Mucosa of rectum (tissue), 2 donors: ENCODE results near the gene SH2D3A.
"Not testable (repeated sequence)": the region's sequence is repeated elsewhere in the genome, so short reads cannot be mapped to it uniquely, and the experiment has no call there.

Experiments used
- H3K27ac ChIP-seq, 2 donors: one replicate each; pipeline ENCODE4 v1.7.0; 2013; ENCODE audit warnings: inconsistent platforms in 2 of 2, low read depth in 2 of 2, low read length in 2 of 2
- H3K27me3 ChIP-seq, 2 donors: one replicate each; pipeline ENCODE4 v1.7.0; 2013; ENCODE audit warnings: low read length in 2 of 2; ENCODE audit not compliant: control insufficient read depth in 2 of 2, insufficient read depth in 2 of 2
- H3K36me3 ChIP-seq, 2 donors: one replicate each; pipeline ENCODE4 v1.7.0; 2013; ENCODE audit warnings: low read length in 2 of 2; ENCODE audit not compliant: control insufficient read depth in 2 of 2, insufficient read depth in 2 of 2
- H3K4me1 ChIP-seq, 2 donors: one replicate each; pipeline ENCODE4 v1.7.0; 2013; ENCODE audit warnings: low read length in 2 of 2, mild to moderate bottlenecking in 1 of 2; ENCODE audit not compliant: control insufficient read depth in 2 of 2, insufficient read depth in 2 of 2
- H3K4me3 ChIP-seq, 2 donors: one replicate each; pipeline ENCODE4 v1.7.0; 2013; ENCODE audit warnings: low read length in 2 of 2
- H3K9ac ChIP-seq, 2 donors: one replicate each; pipeline ENCODE4 v1.7.0; 2013; ENCODE audit warnings: low read length in 2 of 2, low read depth in 1 of 2, mild to moderate bottlenecking in 1 of 2
- H3K9me3 ChIP-seq, 2 donors: one replicate each; pipeline ENCODE4 v1.7.0; 2013; ENCODE audit warnings: low read length in 2 of 2; ENCODE audit not compliant: control insufficient read depth in 2 of 2
- donor health status: healthy.
- donor health status: Normal muscosa, but diverticular disease.

SH2D3A gene

GRCh38 chr19:6748543-6748942 is 18.7 kb downstream of the SH2D3A start:
- Histone ChIP-seq H3K4me1 (peaks cover 25 to 29% of the 10 kb centered on the region in 2 donors), H3K36me3 (peaks cover 48 to 56% of the 10 kb centered on the region in 2 donors)
- not testable (repeated sequence) for H3K4me3 ChIP-seq, H3K27ac ChIP-seq, H3K9ac ChIP-seq, H3K27me3 ChIP-seq, H3K9me3 ChIP-seq

- Histone ChIP-seq H3K36me3 (peaks cover 46 to 56% of the 10 kb centered on the region in 2 donors), H3K9ac (no peak overlapping the region), H3K4me1 (peaks cover 18 to 19% of the 10 kb centered on the region in 2 donors), H3K9me3 (no peaks in the 10 kb centered on the region), H3K4me3 (no peak overlapping the region), H3K27ac (no peak overlapping the region), H3K27me3 (no peaks in the 10 kb centered on the region)
Measured at GRCh38 chr19:6745965-6746364, 21.3 kb downstream of the SH2D3A start.

DNA sequence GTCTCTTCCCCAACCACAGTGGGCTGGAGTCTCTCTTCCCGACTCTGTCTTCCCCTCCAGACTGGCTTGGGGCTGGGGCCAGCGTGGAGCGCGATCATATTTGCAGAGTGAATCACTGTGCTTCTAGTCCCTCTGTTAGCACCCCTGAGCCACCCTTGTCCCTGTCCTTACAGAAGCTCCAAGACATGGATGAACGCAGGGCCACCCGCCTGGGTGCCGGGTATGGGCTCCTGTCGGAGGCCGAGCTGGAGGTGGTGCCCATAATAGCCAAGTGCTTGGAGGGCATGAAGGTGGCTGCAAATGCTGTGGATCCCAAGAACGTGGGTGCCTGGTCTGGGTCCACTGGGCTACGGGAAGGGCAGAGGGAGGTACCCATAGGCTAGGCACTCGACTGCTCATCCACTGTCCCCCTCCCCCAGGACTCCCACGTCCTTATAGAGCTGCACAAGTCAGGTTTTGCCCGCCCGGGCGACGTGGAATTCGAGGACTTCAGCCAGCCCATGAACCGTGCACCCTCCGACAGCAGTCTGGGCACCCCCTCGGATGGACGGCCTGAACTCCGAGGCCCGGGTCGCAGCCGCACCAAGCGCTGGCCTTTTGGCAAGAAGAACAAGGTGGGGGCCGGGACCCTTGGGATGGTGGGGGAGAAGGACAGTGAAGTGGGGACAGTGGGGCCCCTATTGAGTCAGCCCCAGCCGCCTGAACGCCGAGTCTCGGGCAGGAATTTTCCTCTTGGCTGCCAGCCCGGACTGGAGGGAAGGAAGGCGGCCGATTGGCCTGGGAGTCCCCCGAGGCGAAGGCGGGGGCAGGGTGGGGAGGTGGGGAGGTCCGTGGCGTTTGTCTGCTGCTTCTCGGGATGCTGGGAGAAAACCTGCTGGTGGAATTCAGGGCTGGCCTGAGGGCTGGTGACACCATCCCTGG is 22.6 kb downstream of the SH2D3A start:
- Histone ChIP-seq H3K27ac (peak overlapping the region; percentile 69 to 83), H3K36me3 (peaks cover 44 to 48% of the 10 kb centered on the region in 2 donors), H3K9ac (peak overlapping the region in 1 of 2 donors; percentile 53), H3K4me3 (peak overlapping the region in 1 of 2 donors; percentile 13), H3K27me3 (no peaks in the 10 kb centered on the region), H3K9me3 (no peaks in the 10 kb centered on the region), H3K4me1 (peaks cover 19 to 24% of the 10 kb centered on the region in 2 donors)

DNA sequence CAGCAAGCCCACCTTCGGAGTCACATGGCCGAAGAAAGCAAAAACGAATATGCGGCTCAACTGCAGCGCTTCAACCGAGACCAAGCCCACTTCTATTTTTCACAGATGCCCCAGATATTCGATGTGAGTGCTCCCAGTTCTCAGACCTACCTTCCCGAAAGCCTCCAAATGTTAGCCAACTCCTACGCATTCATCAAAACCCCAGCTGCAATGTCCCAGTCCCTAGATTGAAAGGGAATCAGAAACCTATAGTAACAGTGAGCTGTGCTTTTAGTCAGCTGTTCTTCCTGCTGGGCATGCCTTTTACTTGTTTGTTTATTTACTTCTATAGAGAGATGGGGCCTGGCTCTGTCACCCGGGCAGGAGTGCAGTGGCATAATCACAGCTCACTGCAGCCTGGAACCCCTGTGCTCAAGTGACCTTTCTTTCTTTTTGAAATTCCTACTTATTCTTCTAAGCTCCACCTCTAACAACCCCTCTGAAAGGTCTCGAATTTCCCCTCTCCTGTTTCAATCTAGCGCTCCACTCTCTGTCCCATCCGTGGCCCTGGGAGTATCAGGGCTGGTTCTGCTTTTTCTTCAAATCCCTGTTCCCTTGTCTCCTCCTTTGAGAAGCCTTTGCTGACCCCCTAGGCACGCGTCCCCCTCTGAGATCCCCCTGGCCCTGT is 23.4 kb downstream of the SH2D3A start:
- Histone ChIP-seq H3K9ac (peak overlapping the region in 1 of 2 donors; percentile 53), H3K27me3 (no peaks in the 10 kb centered on the region), H3K4me3 (no peak overlapping the region), H3K9me3 (no peaks in the 10 kb centered on the region), H3K27ac (peak overlapping the region; percentile 69 to 83), H3K36me3 (peaks cover 37 to 42% of the 10 kb centered on the region in 2 donors), H3K4me1 (peaks cover 24 to 29% of the 10 kb centered on the region in 2 donors)

DNA sequence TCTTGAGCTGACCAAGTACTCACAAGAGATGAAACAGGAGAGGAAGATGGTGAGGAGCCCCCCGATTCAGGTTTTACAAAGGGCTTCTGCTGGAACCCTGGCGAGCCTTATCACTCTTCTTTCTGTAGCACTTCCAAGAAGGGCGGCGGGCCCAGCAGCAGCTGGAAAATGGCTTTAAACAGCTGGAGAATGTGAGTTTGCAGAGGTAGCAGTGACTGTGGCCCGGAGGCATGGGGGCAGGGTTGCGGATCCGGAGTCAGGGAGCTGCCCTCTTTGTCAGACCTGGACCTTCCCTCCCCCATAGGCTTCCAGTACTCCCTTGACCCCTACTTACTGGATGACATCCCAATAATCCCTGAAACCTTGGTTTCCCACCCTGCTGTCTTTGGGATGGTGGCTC is 24.2 kb downstream of the SH2D3A start:
- H3K36me3 ChIP-seq: peaks cover 32 to 39% of the 10 kb centered on the region in 2 donors
- peaks cover 32 to 37% of the 10 kb centered on the region in 2 donors for H3K4me1 ChIP-seq
- no peak overlapping the region for H3K9ac ChIP-seq
- no peak overlapping the region for H3K4me3 ChIP-seq
- no peak overlapping the region for H3K27ac ChIP-seq
- no peaks in the 10 kb centered on the region for H3K9me3 ChIP-seq
- H3K27me3 ChIP-seq: no peaks in the 10 kb centered on the region

DNA sequence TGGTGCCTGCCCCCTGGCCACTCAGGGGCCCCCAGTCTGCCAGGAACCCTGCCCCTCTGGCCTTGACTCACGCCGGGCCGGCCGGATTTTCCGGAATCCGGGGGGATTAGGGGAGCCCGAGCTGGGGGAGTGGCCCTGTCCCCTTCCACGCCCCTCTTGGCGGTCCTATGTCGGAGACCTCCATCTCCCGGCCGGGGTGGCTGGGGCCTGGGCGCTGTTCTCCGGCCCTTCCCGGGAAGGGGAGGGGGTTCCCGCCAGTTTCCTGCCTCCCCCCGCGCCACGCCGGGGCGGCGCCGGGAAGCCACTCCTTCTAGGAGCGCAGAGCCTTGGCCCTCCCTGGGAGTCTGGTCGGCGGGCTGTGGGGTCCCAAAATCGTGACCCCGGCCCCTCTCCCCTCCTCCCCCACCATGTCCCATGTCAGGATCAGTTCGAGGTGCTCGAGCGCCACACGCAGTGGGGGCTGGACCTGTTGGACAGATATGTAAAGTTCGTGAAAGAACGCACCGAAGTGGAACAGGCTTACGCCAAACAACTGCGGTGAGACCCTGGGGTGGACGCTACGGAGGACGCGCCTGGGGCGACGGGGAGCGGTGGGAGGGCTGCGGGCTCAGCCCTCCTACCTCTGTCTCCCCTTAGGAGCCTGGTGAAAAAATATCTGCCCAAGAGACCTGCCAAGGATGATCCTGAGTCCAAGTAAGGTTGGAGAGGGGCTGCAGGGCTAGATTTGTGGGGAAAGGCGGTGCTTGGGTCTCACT is 26.5 kb downstream of the SH2D3A start:
- peak overlapping the region; percentile 81 to 85 for H3K4me3 ChIP-seq
- peaks cover 41 to 47% of the 10 kb centered on the region in 2 donors for H3K4me1 ChIP-seq
- peak overlapping the region; percentile 91 to 95 for H3K9ac ChIP-seq
- H3K9me3 ChIP-seq: no peaks in the 10 kb centered on the region
- H3K27ac ChIP-seq: peak overlapping the region; percentile 88 to 89
- peaks cover 16 to 24% of the 10 kb centered on the region in 2 donors for H3K36me3 ChIP-seq
- H3K27me3 ChIP-seq: no peaks in the 10 kb centered on the region

DNA sequence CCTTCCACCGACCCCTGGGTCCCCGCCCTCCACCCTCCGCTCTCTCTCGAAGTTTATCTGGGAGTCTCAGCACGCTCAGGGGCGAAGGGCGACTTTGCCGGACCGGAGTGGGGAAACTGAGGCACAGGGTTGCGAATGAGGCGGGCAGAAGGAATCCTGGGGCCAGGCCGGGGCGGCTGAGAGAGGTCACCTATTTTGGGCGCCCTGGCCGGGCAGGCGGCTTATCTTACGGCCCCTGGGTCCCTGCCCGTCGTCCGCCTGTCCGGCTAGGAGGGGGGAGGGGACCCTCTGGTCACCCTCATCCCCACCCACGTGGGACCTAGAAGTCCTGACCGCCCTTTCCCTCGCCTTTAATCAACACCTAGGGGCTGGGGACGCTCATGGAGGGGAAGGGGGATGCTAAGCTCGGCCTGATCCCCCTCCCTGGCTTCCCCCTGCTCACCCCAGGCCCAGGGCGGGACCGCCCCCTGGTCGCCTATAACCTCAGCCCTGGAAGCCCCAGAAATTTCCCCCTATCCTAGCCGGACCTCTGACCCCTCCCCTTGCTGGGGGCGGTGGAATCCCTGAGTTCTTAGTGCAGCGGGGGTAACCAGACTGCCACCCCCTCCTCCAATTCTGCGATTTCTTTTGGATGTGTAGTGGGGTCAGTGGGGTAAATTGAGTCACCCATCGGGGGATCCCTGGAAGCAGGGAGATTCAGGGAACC is 27.2 kb downstream of the SH2D3A start:
- Histone ChIP-seq H3K36me3 (peaks cover 13 to 18% of the 10 kb centered on the region in 2 donors), H3K27ac (peak overlapping the region; percentile 88 to 89), H3K9me3 (no peaks in the 10 kb centered on the region), H3K27me3 (no peaks in the 10 kb centered on the region), H3K9ac (peak overlapping the region; percentile 91 to 95), H3K4me1 (peaks cover 38 to 46% of the 10 kb centered on the region in 2 donors), H3K4me3 (peak overlapping the region; percentile 81 to 85)

- Histone ChIP-seq H3K27me3 (no peaks in the 10 kb centered on the region), H3K36me3 (peaks cover 10 to 16% of the 10 kb centered on the region in 2 donors), H3K27ac (peak within 1 kb of the TSS; percentile 89 to 96), H3K4me1 (peaks cover 34 to 42% of the 10 kb centered on the region in 2 donors), H3K9me3 (no peaks in the 10 kb centered on the region), H3K4me3 (peak within 1 kb of the TSS; percentile 81 to 85), H3K9ac (peak within 1 kb of the TSS; percentile 91 to 95)
Measured at GRCh38 chr19:6739390-6739882, 27.8 kb downstream of the SH2D3A start, which contains the start of gene TRIP10. TRIP10 (plus strand) TSS chr19:6739680; CDS start chr19:6739762, 82 bp downstream.

DNA sequence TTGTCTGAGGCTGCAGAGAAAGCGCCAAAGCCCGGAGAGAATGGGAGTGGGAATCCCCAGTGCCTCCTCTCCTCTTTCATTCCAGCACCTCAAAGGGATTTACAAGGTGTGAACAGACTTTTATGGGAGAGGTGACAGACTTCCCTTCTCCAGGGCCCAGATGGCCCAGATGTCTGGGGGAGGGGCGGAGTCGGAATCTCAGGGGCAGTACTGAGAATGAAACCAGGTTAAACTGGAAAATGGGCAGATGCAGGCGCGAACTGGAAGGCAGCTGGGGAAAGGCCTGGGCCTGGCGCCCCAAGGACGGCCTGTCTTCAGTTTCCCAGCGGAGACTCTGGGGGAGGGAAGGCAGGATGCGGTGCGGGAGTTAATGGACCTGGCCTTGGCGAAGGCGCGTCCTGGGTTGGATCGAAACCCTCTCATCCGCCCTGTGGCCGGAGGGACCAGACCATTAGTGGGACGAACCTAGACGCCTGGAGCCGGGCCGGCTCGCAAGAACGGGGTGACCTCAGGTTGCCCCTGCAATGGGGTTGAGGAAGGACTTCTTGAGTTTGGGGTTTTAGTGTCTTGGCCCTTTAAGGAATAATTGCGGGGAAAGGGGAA is 28.3 kb downstream of the SH2D3A start:
- Histone ChIP-seq H3K27me3 (no peaks in the 10 kb centered on the region), H3K27ac (peak overlapping the region; percentile 89 to 96), H3K9ac (peak overlapping the region; percentile 76 to 87), H3K9me3 (no peaks in the 10 kb centered on the region), H3K4me1 (peaks cover 28 to 37% of the 10 kb centered on the region in 2 donors), H3K36me3 (peaks cover 6 to 12% of the 10 kb centered on the region in 2 donors), H3K4me3 (peak overlapping the region; percentile 65 to 73)
